ENCODE results near the gene PJA2.

Gene PJA2

GRCh38 chr5:109411627-109412026 lies 1.9 kb upstream of the PJA2 start:
- no peak overlapping the region for H3K4me3 ChIP-seq
- no peak for DNase-seq (ENCODE audit: low read depth, low spot score)
- no peaks in the 10 kb centered on the region for H3K9me3 ChIP-seq (ENCODE audit: low read depth, low read length)
- no peak for TF ChIP-seq POLR2AphosphoS5 (IDR thresholded peaks at IDR 0.05; ENCODE audit: borderline replicate concordance, low read depth, low read length)
- no peak for TF ChIP-seq EZH2 (IDR thresholded peaks at IDR 0.05)
- no peak for TF ChIP-seq FOXP2 (optimal IDR thresholded peaks at IDR 0.05; ENCODE audit: control extremely low read depth, extremely low read length, insufficient read depth)
- no peaks in the 10 kb centered on the region for H3K36me3 ChIP-seq (ENCODE audit: insufficient read depth, low read length)
- no peak overlapping the region for H3K27ac ChIP-seq
- no peak overlapping the region for H3K9ac ChIP-seq (ENCODE audit: insufficient read length)

GRCh38 chr5:109411149-109411514 lies 1.4 kb upstream of the PJA2 start:
- Histone ChIP-seq H3K9ac (ENCODE audit: insufficient read length) (peak overlapping the region; percentile 90), H3K9me3 (ENCODE audit: low read depth, low read length) (no peaks in the 10 kb centered on the region), H3K4me3 (peak overlapping the region; percentile 93), H3K27ac (peak overlapping the region; percentile 88), H3K36me3 (ENCODE audit: insufficient read depth, low read length) (no peaks in the 10 kb centered on the region)
- DNase-seq (ENCODE audit: low read depth, low spot score) = no peak
- TF ChIP-seq POLR2AphosphoS5 (IDR thresholded peaks at IDR 0.05; ENCODE audit: borderline replicate concordance, low read depth, low read length) (no peak), FOXP2 (optimal IDR thresholded peaks at IDR 0.05; ENCODE audit: control extremely low read depth, extremely low read length, insufficient read depth) (no peak), EZH2 (IDR thresholded peaks at IDR 0.05) (no peak)

GRCh38 chr5:109410389-109411148 lies 795 bp upstream of the PJA2 start:
- Histone ChIP-seq H3K9me3 (ENCODE audit: low read depth, low read length) (no peaks in the 10 kb centered on the region), H3K27ac (peak overlapping the region; percentile 88), H3K4me3 (peak overlapping the region; percentile 93), H3K36me3 (ENCODE audit: insufficient read depth, low read length) (peaks cover under 1% of the 10 kb centered on the region; the same call in 1 of the 2 replicates), H3K9ac (ENCODE audit: insufficient read length) (peak overlapping the region; percentile 90)
- no peak for DNase-seq (ENCODE audit: low read depth, low spot score)
- TF ChIP-seq EZH2 (IDR thresholded peaks at IDR 0.05) (no peak), POLR2AphosphoS5 (IDR thresholded peaks at IDR 0.05; ENCODE audit: borderline replicate concordance, low read depth, low read length) (peak; percentile 79)

GRCh38 chr5:109408991-109409843 lies 557 bp downstream of the PJA2 start:
- peak overlapping the region; percentile 85 for H3K27ac ChIP-seq
- peaks cover 11% of the 10 kb centered on the region; the same call in 1 of the 2 replicates for H3K36me3 ChIP-seq (ENCODE audit: insufficient read depth, low read length)

GRCh38 chr5:109407913-109408312 lies 1.9 kb downstream of the PJA2 start:
- TF ChIP-seq POLR2AphosphoS5 (IDR thresholded peaks at IDR 0.05; ENCODE audit: borderline replicate concordance, low read depth, low read length) = no peak
- no peak for TF ChIP-seq FOXP2 (optimal IDR thresholded peaks at IDR 0.05; ENCODE audit: control extremely low read depth, extremely low read length, insufficient read depth)
- TF ChIP-seq EZH2 (IDR thresholded peaks at IDR 0.05) = no peak
- peaks cover 7% of the 10 kb centered on the region for H3K9me3 ChIP-seq (ENCODE audit: low read depth, low read length)
- no peak for DNase-seq (ENCODE audit: low read depth, low spot score)
- peak overlapping the region; percentile 79 for H3K9ac ChIP-seq (ENCODE audit: insufficient read length)
- H3K36me3 ChIP-seq (ENCODE audit: insufficient read depth, low read length) = peaks cover 11% of the 10 kb centered on the region; the same call in 1 of the 2 replicates
- peak overlapping the region; percentile 92 for H3K4me3 ChIP-seq
- H3K27ac ChIP-seq = peak overlapping the region; percentile 72; the same call in 1 of the 2 replicates

More at GRCh38 chr5:109408991-109409843, 557 bp downstream of the PJA2 start:
- H3K9ac ChIP-seq (ENCODE audit: insufficient read length) = peak overlapping the region; percentile 79
- peaks cover 4% of the 10 kb centered on the region; the same call in 1 of the 2 replicates for H3K9me3 ChIP-seq (ENCODE audit: low read depth, low read length)
- TF ChIP-seq FOXP2 (optimal IDR thresholded peaks at IDR 0.05; ENCODE audit: control extremely low read depth, extremely low read length, insufficient read depth) (no peak), EZH2 (IDR thresholded peaks at IDR 0.05) (no peak), POLR2AphosphoS5 (IDR thresholded peaks at IDR 0.05; ENCODE audit: borderline replicate concordance, low read depth, low read length) (no peak)
- DNase-seq (ENCODE audit: low read depth, low spot score) = no peak
- peak overlapping the region; percentile 92 for H3K4me3 ChIP-seq

- Histone ChIP-seq H3K27ac (peak overlapping the region; percentile 72), H3K9me3 (ENCODE audit: low read depth, low read length) (peaks cover 10% of the 10 kb centered on the region), H3K36me3 (ENCODE audit: insufficient read depth, low read length) (peaks cover 11% of the 10 kb centered on the region; the same call in 1 of the 2 replicates), H3K4me3 (peak overlapping the region; percentile 92), H3K9ac (ENCODE audit: insufficient read length) (peak overlapping the region; percentile 79)
- TF ChIP-seq POLR2AphosphoS5 (IDR thresholded peaks at IDR 0.05; ENCODE audit: borderline replicate concordance, low read depth, low read length) = no peak
- no peak for TF ChIP-seq FOXP2 (optimal IDR thresholded peaks at IDR 0.05; ENCODE audit: control extremely low read depth, extremely low read length, insufficient read depth)
- no peak for TF ChIP-seq EZH2 (IDR thresholded peaks at IDR 0.05)
- no peak for DNase-seq (ENCODE audit: low read depth, low spot score)
Measured at GRCh38 chr5:109406719-109407118, 3.1 kb downstream of the PJA2 start.

GRCh38 chr5:109404428-109404960 lies 5.3 kb downstream of the PJA2 start:
- no peak overlapping the region for H3K4me3 ChIP-seq
- H3K36me3 ChIP-seq (ENCODE audit: insufficient read depth, low read length) = peaks cover 11% of the 10 kb centered on the region; the same call in 1 of the 2 replicates
- no peak for TF ChIP-seq FOXP2 (optimal IDR thresholded peaks at IDR 0.05; ENCODE audit: control extremely low read depth, extremely low read length, insufficient read depth)
- no peak overlapping the region for H3K27ac ChIP-seq
- no peak for DNase-seq (ENCODE audit: low read depth, low spot score)
- no peak overlapping the region for H3K9ac ChIP-seq (ENCODE audit: insufficient read length)
- peaks cover 10% of the 10 kb centered on the region for H3K9me3 ChIP-seq (ENCODE audit: low read depth, low read length)

GRCh38 chr5:109403469-109403868 lies 6.3 kb downstream of the PJA2 start:
- H3K27ac ChIP-seq = no peak overlapping the region
- no peak overlapping the region for H3K4me3 ChIP-seq
- H3K9ac ChIP-seq (ENCODE audit: insufficient read length) = no peak overlapping the region
- peaks cover 11% of the 10 kb centered on the region; the same call in 1 of the 2 replicates for H3K36me3 ChIP-seq (ENCODE audit: insufficient read depth, low read length)
- H3K9me3 ChIP-seq (ENCODE audit: low read depth, low read length) = peaks cover 10% of the 10 kb centered on the region
- TF ChIP-seq EZH2 (IDR thresholded peaks at IDR 0.05) (no peak), POLR2AphosphoS5 (IDR thresholded peaks at IDR 0.05; ENCODE audit: borderline replicate concordance, low read depth, low read length) (no peak), FOXP2 (optimal IDR thresholded peaks at IDR 0.05; ENCODE audit: control extremely low read depth, extremely low read length, insufficient read depth) (no peak)
- no peak for DNase-seq (ENCODE audit: low read depth, low spot score)

Measured in SK-N-MC (cell line).